HepG2 (cell line): Measurements from ENCODE around the gene FAM53C. TPM values are rescaled to one million over a fixed set of nuclear protein-coding genes. Genes with fewer than 3 reads are reported as not detected.
A peak's percentile ranks its signal among the peaks of the same experiment; 100 is the strongest.

Source experiments
- ARID2 ChIP-seq: sonication (generic); formaldehyde crosslinking; IDR thresholded peaks from 2 replicates; pipeline ENCODE4 v1.8.1; 2022; ENCODE audit warnings: mild to moderate bottlenecking, missing genetic modification reagents, borderline replicate concordance
- CREM ChIP-seq, 2 experiments: sonication (generic) in 1 of 2; formaldehyde crosslinking in 1 of 2; IDR thresholded peaks; 2 replicates each; pipeline versions ENCODE4 v1.4.0 to v1.6.1; 2016 to 2020; ENCODE audit warnings: antibody characterized with exemption in 1 of 2, mild to moderate bottlenecking in 1 of 2, missing genetic modification reagents in 1 of 2
- FOSL1 ChIP-seq: sonication (generic); formaldehyde crosslinking; IDR thresholded peaks from 2 replicates; pipeline ENCODE4 v1.9.0; 2021; ENCODE audit warnings: missing genetic modification reagents, borderline replicate concordance
- FOXO1 ChIP-seq: sonication (generic); formaldehyde crosslinking; IDR thresholded peaks from 2 replicates; pipeline ENCODE4 v1.4.0; 2020; ENCODE audit warnings: missing genetic modification reagents
- HNF4A ChIP-seq: sonication (generic); formaldehyde crosslinking; IDR thresholded peaks from 2 replicates; pipeline ENCODE4 v1.4.0; 2020; ENCODE audit warnings: missing genetic modification reagents
- HNRNPK ChIP-seq: fragments of 200-400 bp; formaldehyde crosslinking; IDR thresholded peaks from 2 replicates; pipeline ENCODE4 v1.6.1; 2018; ENCODE audit warnings: low read length, low read depth, moderate library complexity, mild to moderate bottlenecking; ENCODE audit not compliant: poor library complexity, severe bottlenecking
- IKZF1 ChIP-seq: fragments of 450-650 bp; IDR thresholded peaks from 2 replicates; pipeline ENCODE4 v1.7.1; 2016
- MYPOP ChIP-seq: sonication (generic); formaldehyde crosslinking; IDR thresholded peaks from 2 replicates; pipeline ENCODE4 v1.8.1; 2023; ENCODE audit warnings: mild to moderate bottlenecking, moderate library complexity, missing genetic modification reagents
- NFRKB ChIP-seq: fragments of 450-650 bp; IDR thresholded peaks from 2 replicates; pipeline ENCODE4 v1.6.1; 2017
- NPAS2 ChIP-seq: sonication (generic); formaldehyde crosslinking; IDR thresholded peaks from 2 replicates; pipeline ENCODE4 v1.8.0; 2022; ENCODE audit warnings: mild to moderate bottlenecking, missing genetic modification reagents, borderline replicate concordance
- POLR2G ChIP-seq: fragments of 200-400 bp; formaldehyde crosslinking; IDR thresholded peaks from 2 replicates; pipeline ENCODE4 v1.6.1; 2018; ENCODE audit warnings: mild to moderate bottlenecking, low read depth, low read length, moderate library complexity
- REPIN1 ChIP-seq: sonication (generic); formaldehyde crosslinking; IDR thresholded peaks from 2 replicates; pipeline ENCODE4 v1.8.0; 2022; ENCODE audit warnings: missing genetic modification reagents, low read depth, mild to moderate bottlenecking, borderline replicate concordance
- SYNCRIP ChIP-seq: fragments of 200-400 bp; formaldehyde crosslinking; IDR thresholded peaks from 2 replicates; pipeline ENCODE4 v1.6.1; 2018; ENCODE audit warnings: mild to moderate bottlenecking, low read depth, low read length; ENCODE audit not compliant: insufficient read depth
- XRCC5 ChIP-seq: fragments of 200-400 bp; formaldehyde crosslinking; optimal IDR thresholded peaks from 2 replicates; pipeline ENCODE3; 2017; ENCODE audit warnings: mild to moderate bottlenecking, low read length
- YEATS4 ChIP-seq: sonication (generic); formaldehyde crosslinking; IDR thresholded peaks from 2 replicates; pipeline ENCODE4 v1.4.0; 2020; ENCODE audit warnings: missing genetic modification reagents, borderline replicate concordance
- ZNF136 ChIP-seq: sonication (generic); formaldehyde crosslinking; IDR thresholded peaks from 2 replicates; pipeline ENCODE4 v1.8.1; 2022; ENCODE audit warnings: low read depth, mild to moderate bottlenecking, moderate library complexity, missing genetic modification reagents
- ZNF280D ChIP-seq: sonication (generic); formaldehyde crosslinking; IDR thresholded peaks from 2 replicates; pipeline ENCODE4 v1.5.1; 2020; ENCODE audit warnings: mild to moderate bottlenecking, missing genetic modification reagents
- ZNF7 ChIP-seq: IDR thresholded peaks from 2 replicates; pipeline ENCODE4 v1.6.1; 2016; ENCODE audit warnings: missing biosample characterization, missing genetic modification reagents
- ZNF816 ChIP-seq: sonication (generic); formaldehyde crosslinking; IDR thresholded peaks from 2 replicates; pipeline ENCODE4 v1.8.0; 2022; ENCODE audit warnings: missing genetic modification reagents, mild to moderate bottlenecking, borderline replicate concordance
- polyA plus RNA-seq, 8 experiments: library from polyadenylated mRNA; depleted of rRNA in 3 of 8; stranded (reverse) in 7 of 8; unstranded in 1 of 8; fragments of >200 nt; fragmentation: Illumina TruSeq in 4 of 8; extraction: Trizol in 4 of 8; gene quantifications; 2 replicates each; pipeline versions ENCODE4 v1.2.1 to v1.2.3, GENCODE V29; 2011 to 2016; ENCODE audit warnings: low read depth in 4 of 8, missing spikeins in 1 of 8, mixed read lengths in 1 of 8; ENCODE audit not compliant: insufficient read depth in 1 of 8
- total RNA-seq, 5 experiments: library from RNA; depleted of rRNA; stranded (reverse); fragments of >200 nt; fragmentation: Illumina TruSeq; extraction: Trizol; gene quantifications; 2 replicates each; pipeline ENCODE4 v1.2.3, GENCODE V29; 2016; ENCODE audit warnings: low read depth in 1 of 5
- TF ChIP-seq, protein P1 (sequence below): sonication (generic); formaldehyde crosslinking; conservative IDR thresholded peaks from 2 replicates; pipeline ENCODE4 v1.5.0; 2020; ENCODE audit warnings: missing genetic modification reagents
- TF ChIP-seq, protein P2 (sequence below): sonication (generic); formaldehyde crosslinking; IDR thresholded peaks from 2 replicates; pipeline ENCODE4 v1.8.0; 2022; ENCODE audit warnings: missing genetic modification reagents, low read depth, mild to moderate bottlenecking, borderline replicate concordance
- TF ChIP-seq, protein P3 (sequence below): sonication (generic); formaldehyde crosslinking; IDR thresholded peaks from 2 replicates; pipeline ENCODE4 v1.5.1; 2020; ENCODE audit warnings: mild to moderate bottlenecking, missing genetic modification reagents, borderline replicate concordance

FAM53C gene
- total and polyA plus RNA-seq, 2 of the 13 experiments (the other 11 are each of a cell fraction or from before 2014, with no cell fraction given), result 26.9 to 30.1 TPM

DNA sequence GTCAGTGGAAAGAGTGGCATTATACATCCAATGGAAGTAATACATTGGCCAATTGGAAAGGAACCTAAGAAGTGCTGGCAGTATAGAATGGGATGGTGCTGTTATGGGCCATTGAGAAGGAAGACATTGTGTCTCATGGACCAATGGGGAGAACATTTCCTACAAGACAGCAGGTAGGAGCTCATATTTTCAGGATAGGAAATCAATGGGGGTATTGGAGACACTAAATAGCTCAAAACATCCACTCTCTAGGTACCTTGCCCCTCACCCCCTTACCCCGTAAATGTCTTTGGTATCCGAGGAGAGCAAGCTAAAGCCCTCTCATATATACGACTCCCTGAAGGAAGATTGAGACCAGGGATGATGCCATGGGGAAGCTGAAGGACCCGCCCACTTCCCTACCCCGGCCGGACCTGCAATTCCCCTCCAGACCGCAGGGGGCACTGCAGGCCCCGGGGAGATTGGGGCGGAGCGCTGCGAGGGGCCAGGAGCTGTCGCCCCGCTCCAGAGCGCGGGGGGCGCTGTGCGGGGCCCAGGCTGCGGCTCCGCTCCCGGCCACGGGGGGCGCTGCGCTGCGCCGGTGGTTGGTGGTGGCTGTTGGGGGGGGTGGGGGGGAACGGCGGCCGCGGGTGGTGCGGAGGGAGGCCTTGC lies 14.1 kb downstream of the FAM53C start, which contains the start of gene KDM3B (continued):
- no peak for TF ChIP-seq ZNF280D (CRISPR knock-in tag)
- no peak for TF ChIP-seq FOSL1 (CRISPR knock-in tag)
- peak; percentile 32 for TF ChIP-seq HNRNPK
- TF ChIP-seq, protein P1, sequence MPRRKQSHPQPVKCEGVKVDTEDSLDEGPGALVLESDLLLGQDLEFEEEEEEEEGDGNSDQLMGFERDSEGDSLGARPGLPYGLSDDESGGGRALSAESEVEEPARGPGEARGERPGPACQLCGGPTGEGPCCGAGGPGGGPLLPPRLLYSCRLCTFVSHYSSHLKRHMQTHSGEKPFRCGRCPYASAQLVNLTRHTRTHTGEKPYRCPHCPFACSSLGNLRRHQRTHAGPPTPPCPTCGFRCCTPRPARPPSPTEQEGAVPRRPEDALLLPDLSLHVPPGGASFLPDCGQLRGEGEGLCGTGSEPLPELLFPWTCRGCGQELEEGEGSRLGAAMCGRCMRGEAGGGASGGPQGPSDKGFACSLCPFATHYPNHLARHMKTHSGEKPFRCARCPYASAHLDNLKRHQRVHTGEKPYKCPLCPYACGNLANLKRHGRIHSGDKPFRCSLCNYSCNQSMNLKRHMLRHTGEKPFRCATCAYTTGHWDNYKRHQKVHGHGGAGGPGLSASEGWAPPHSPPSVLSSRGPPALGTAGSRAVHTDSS (CRISPR knock-in tag), result no peak
- no peak for TF ChIP-seq ZNF136
- no peak for TF ChIP-seq NPAS2
- no peak for TF ChIP-seq SYNCRIP
- peak; percentile 43; the same call in 1 of the 2 replicates for TF ChIP-seq FOXO1 (CRISPR knock-in tag)
- TF ChIP-seq CREM (IDR thresholded peaks at IDR 0.05), result no peak
- TF ChIP-seq CREM (CRISPR knock-in tag; IDR thresholded peaks at IDR 0.05), result no peak
- TF ChIP-seq ARID2 (CRISPR knock-in tag), result no peak
- no peak for TF ChIP-seq POLR2G
- peak; percentile 97 for TF ChIP-seq XRCC5
- peak; percentile 89 for TF ChIP-seq REPIN1 (CRISPR knock-in tag)
- TF ChIP-seq MYPOP, result 0 out of 2 replicates have a peak, but pooled peaks have one; percentile 19
- TF ChIP-seq HNF4A (CRISPR knock-in tag), result no peak
- no peak for TF ChIP-seq ZNF816 (CRISPR knock-in tag)
- TF ChIP-seq, protein P2, sequence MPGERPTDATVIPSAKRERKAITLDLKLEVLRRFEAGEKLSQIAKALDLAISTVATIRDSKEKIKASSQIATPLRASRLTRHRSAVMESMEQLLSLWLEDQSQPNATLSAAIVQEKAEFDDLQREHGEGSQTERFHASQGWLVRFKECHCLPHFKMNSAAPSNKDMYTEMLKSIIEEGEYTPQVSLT (CRISPR knock-in tag), result no peak
- TF ChIP-seq IKZF1, result no peak
- no peak for TF ChIP-seq NFRKB
- 0 out of 2 replicates have a peak, but pooled peaks have one; percentile 14 for TF ChIP-seq YEATS4 (CRISPR knock-in tag)
- TF ChIP-seq ZNF7, result no peak
- TF ChIP-seq, protein P3, sequence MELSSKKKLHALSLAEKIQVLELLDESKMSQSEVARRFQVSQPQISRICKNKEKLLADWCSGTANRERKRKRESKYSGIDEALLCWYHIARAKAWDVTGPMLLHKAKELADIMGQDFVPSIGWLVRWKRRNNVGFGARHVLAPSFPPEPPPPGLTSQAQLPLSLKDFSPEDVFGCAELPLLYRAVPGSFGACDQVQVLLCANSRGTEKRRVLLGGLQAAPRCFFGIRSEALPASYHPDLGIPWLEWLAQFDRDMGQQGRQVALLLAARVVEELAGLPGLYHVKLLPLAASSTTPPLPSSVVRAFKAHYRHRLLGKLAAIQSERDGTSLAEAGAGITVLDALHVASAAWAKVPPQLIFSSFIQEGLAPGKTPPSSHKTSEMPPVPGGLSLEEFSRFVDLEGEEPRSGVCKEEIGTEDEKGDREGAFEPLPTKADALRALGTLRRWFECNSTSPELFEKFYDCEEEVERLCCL (CRISPR knock-in tag), result no peak
